ENCODE measurements around the gene PSMA5.

GRCh38 chr1:109391157-109391556 lies 35.1 kb downstream of the PSMA5 start:
- no peak for TF ChIP-seq POLR2A (IDR thresholded peaks at IDR 0.05; ENCODE audit: extremely low read depth, insufficient read length)
- TF ChIP-seq CTCF (IDR thresholded peaks at IDR 0.05; ENCODE audit: low read depth, low read length): no peak
- TF ChIP-seq MAX (IDR thresholded peaks at IDR 0.05; ENCODE audit: low read depth, low read length): no peak

Measured in NB4 (cell line).